Common myeloid progenitor, CD34-positive (primary cell): ENCODE results near the gene VPS11.
"Not testable (repeated sequence)": the region's sequence is repeated elsewhere in the genome, so short reads cannot be mapped to it uniquely, and the experiment has no call there.

Source experiments
- CTCF ChIA-PET: fragments of 350-600 bp; sonication (Branson Sonifier 250); formaldehyde crosslinking; loops from one replicate; lab custom pipeline; 2021; ENCODE audit warnings: antibody characterized with exemption; lab: Charles Lee
- POLR2A ChIA-PET: fragments of 350-600 bp; sonication (Branson Sonifier 250); formaldehyde crosslinking; loops from one replicate; lab custom pipeline; 2021; ENCODE audit warnings: antibody characterized with exemption; lab: Charles Lee
- DNase-seq, 3 donors: peaks; one replicate each; pipeline versions ENCODE4 v3.0.0 to v3.0.0-alpha.2; 2013
- H3K27ac ChIP-seq, 2 experiments: 1 replicate in 1 of 2; 2 replicates in 1 of 2; pipeline ENCODE4 v1.7.0; 2013; ENCODE audit warnings: inconsistent platforms in 2 of 2, low read length in 2 of 2, mild to moderate bottlenecking in 2 of 2, low read depth in 1 of 2, moderate library complexity in 1 of 2; ENCODE audit not compliant: severe bottlenecking in 2 of 2, insufficient read depth in 1 of 2, poor library complexity in 1 of 2
- H3K27me3 ChIP-seq, 5 experiments: replicated peaks in 2 of 5; 1 replicate in 3 of 5; 2 replicates in 2 of 5; pipeline versions ENCODE4 v1.6.1 to v1.7.0; 2013; ENCODE audit warnings: low read length in 4 of 5, mild to moderate bottlenecking in 2 of 5, moderate library complexity in 2 of 5, inconsistent platforms in 1 of 5; ENCODE audit not compliant: insufficient read depth in 5 of 5, control insufficient read depth in 4 of 5
- H3K36me3 ChIP-seq, 4 experiments: 1 replicate in 2 of 4; 2 replicates in 2 of 4; pipeline versions ENCODE4 v1.6.1 to v1.7.0; 2013; ENCODE audit warnings: low read length in 3 of 4, control low read depth in 1 of 4, mild to moderate bottlenecking in 1 of 4; ENCODE audit not compliant: control insufficient read depth in 4 of 4, insufficient read depth in 4 of 4
- H3K4me1 ChIP-seq, 4 experiments: 1 replicate in 3 of 4; 2 replicates in 1 of 4; pipeline versions ENCODE4 v1.6.1 to v1.7.1; 2013; ENCODE audit warnings: low read length in 3 of 4, mild to moderate bottlenecking in 3 of 4, control low read depth in 1 of 4, inconsistent platforms in 1 of 4, moderate library complexity in 1 of 4; ENCODE audit not compliant: control insufficient read depth in 4 of 4, insufficient read depth in 4 of 4; ENCODE audit errors: control extremely low read depth in 1 of 4
- H3K4me3 ChIP-seq, 7 experiments: 1 replicate in 4 of 7; 2 replicates in 3 of 7; pipeline versions ENCODE4 v1.5.1 to v1.7.0; 2013; ENCODE audit warnings: mild to moderate bottlenecking in 7 of 7, low read length in 6 of 7, moderate library complexity in 6 of 7, inconsistent platforms in 2 of 7, low read depth in 2 of 7, control low read depth in 1 of 7; ENCODE audit not compliant: insufficient read depth in 4 of 7, control insufficient read depth in 1 of 7; ENCODE audit errors: extremely low read depth in 1 of 7
- H3K9me3 ChIP-seq, 5 experiments: 1 replicate in 4 of 5; 2 replicates in 1 of 5; pipeline versions ENCODE4 v1.6.1 to v1.7.1; 2013; ENCODE audit warnings: low read length in 4 of 5, mild to moderate bottlenecking in 2 of 5, inconsistent platforms in 1 of 5, low read depth in 1 of 5, moderate library complexity in 1 of 5; ENCODE audit not compliant: control insufficient read depth in 4 of 5, insufficient read depth in 2 of 5; ENCODE audit errors: control extremely low read depth in 1 of 5
- WGBS: methylation state at CpG from one replicate; pipeline ENCODE4 v1.1.5; 2013; ENCODE audit not compliant: insufficient coverage; 5-methylcytosine and 5-hydroxymethylcytosine counted together

The VPS11 gene

GRCh38 chr11:119054418-119054817 is 13.2 kb upstream of the VPS11 start:
- no peak overlapping the region for H3K27ac ChIP-seq
- DNase-seq = no peak
- no peak overlapping the region for H3K4me3 ChIP-seq
- 97% methylated on average over 10 of the region's 10 CpGs for WGBS
- ChIA-PET CTCF (interaction anchor here (0.7 to 5.1 kb wide), 6 partner anchors 10 to 45 kb away, joined by 3 to 36 read pairs (median 4); partner anchors contain the start of gene VPS11), POLR2A (interaction anchor here (0.7 to 2.2 kb wide), 4 partner anchors 9 to 34 kb away, joined by 3 to 15 read pairs (median 4); no protein-coding TSS in a partner anchor)
- H3K27me3 ChIP-seq = no peaks in the 10 kb centered on the region
- H3K4me1 ChIP-seq = peaks cover 4 to 22% (median 19%) of the 10 kb centered on the region in 4 experiments
- H3K9me3 ChIP-seq = no peaks in the 10 kb centered on the region
- peaks cover 10 to 59% (median 48%) of the 10 kb centered on the region in 4 experiments for H3K36me3 ChIP-seq

DNA sequence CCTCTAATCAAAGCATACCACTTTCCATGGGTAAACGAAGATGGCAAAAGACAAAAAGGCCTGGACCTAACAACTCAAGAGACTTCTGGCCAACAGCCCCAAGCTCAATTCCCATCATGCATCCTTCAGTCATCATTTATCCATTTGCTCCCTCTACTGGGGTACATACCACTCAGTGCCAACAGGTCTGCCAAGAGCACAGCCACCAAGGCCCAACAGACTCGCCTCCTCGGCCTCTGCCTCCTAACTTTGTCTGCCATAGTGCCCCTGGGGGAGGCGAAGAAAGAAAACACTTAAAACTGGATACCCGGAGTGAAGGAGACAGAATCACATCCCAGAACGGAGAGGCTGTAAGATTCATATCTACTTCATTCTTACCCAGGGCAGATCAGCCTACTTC is 11.7 kb upstream of the VPS11 start:
- peak overlapping the region; percentile 46 to 86 (median 79) for H3K4me3 ChIP-seq
- ChIA-PET CTCF (interaction anchor here (0.6 to 5.1 kb wide), 20 partner anchors 8 to 144 kb away, joined by 3 to 36 read pairs (median 4); partner anchors contain the start of gene VPS11), POLR2A (interaction anchor here (1.0 to 4.9 kb wide), 8 partner anchors 10 to 39 kb away, joined by 3 to 36 read pairs (median 8); partner anchors contain the start of genes RPS25, TRAPPC4 and VPS11)
- DNase-seq = peak; percentile 71 to 77 (median 72)
- H3K4me1 ChIP-seq = peaks cover 4 to 22% (median 19%) of the 10 kb centered on the region in 4 experiments
- no peaks in the 10 kb centered on the region for H3K27me3 ChIP-seq
- WGBS = 78% methylated on average over 1 of the region's 6 CpGs
- peak overlapping the region; percentile 89 to 95 for H3K27ac ChIP-seq
- peaks cover 10 to 48% (median 40%) of the 10 kb centered on the region in 4 experiments for H3K36me3 ChIP-seq
- no peaks in the 10 kb centered on the region for H3K9me3 ChIP-seq

DNA sequence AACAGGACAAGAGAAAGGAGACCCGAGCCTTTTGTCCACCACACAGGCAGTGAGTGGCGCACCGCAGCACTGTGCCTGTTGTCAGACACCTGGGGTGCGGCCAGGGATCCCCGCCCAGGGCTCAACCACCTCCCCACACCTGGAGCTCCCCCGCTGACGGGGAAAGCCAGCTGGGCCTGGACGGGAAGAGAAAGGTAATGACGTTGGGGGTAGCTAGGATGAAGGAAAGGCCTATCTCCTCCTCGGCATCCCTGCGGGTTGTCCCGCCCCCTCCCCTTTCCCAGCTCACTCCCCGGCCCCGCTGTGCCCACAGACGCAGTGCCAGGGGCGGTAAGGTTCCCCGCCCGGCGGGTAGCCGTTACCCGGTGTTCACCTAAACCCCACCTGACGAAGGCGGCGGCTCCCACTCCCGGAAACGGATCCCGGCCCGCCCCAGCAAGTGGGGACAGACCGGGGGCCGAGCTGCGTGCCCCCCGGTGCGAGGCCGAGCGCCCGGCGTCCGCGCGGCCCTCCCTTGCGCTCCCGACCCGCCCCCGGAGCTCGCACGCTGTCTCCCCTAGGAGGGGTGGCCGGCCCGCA is 11.1 kb upstream of the VPS11 start:
- ChIA-PET POLR2A (interaction anchor here (1.0 to 4.9 kb wide), 9 partner anchors 9 to 46 kb away, joined by 3 to 36 read pairs (median 9); partner anchors contain the start of genes DPAGT1, RPS25, TRAPPC4 and VPS11), CTCF (interaction anchor here (0.8 to 5.1 kb wide), 17 partner anchors 9 to 144 kb away, joined by 3 to 36 read pairs (median 4); partner anchors contain the start of genes SLC37A4 and VPS11)
- peak; percentile 9 to 54 (median 46) for DNase-seq
- WGBS = 0% methylated on average over 30 of the region's 48 CpGs
- Histone ChIP-seq H3K9me3 (no peaks in the 10 kb centered on the region), H3K36me3 (peaks cover 10 to 42% (median 35%) of the 10 kb centered on the region in 4 experiments), H3K4me1 (peaks cover 4 to 22% (median 19%) of the 10 kb centered on the region in 4 experiments), H3K4me3 (peak overlapping the region; percentile 46 to 86 (median 79)), H3K27ac (peak overlapping the region; percentile 89 to 95), H3K27me3 (no peaks in the 10 kb centered on the region)

- POLR2A ChIA-PET = interaction anchor here (1.0 to 4.9 kb wide), 7 partner anchors 10 to 45 kb away, joined by 3 to 36 read pairs (median 9); partner anchors contain the start of genes DPAGT1, RPS25, TRAPPC4 and VPS11
- Histone ChIP-seq H3K9me3 (no peaks in the 10 kb centered on the region), H3K4me3 (peak within 1 kb of the TSS; percentile 63 to 92 (median 79)), H3K36me3 (peaks cover 10 to 35% (median 29%) of the 10 kb centered on the region in 4 experiments), H3K27ac (peak within 1 kb of the TSS; percentile 89 to 95), H3K27me3 (no peaks in the 10 kb centered on the region), H3K4me1 (peaks cover 4 to 22% (median 19%) of the 10 kb centered on the region in 4 experiments)
- WGBS = under 1% methylated on average over 70 of the region's 79 CpGs
- peak; percentile 96 to 98 (median 98) for DNase-seq
- CTCF ChIA-PET = interaction anchor here (0.8 to 5.1 kb wide), 11 partner anchors 9 to 139 kb away, joined by 3 to 36 read pairs (median 5); partner anchors contain the start of genes SLC37A4 and VPS11
Measured at GRCh38 chr11:119057000-119057769, 10.4 kb upstream of the VPS11 start, which contains the start of gene HYOU1. Gene HYOU1 (minus strand): TSS chr11:119057205. CDS start chr11:119056160, 1,045 bp downstream.

DNA sequence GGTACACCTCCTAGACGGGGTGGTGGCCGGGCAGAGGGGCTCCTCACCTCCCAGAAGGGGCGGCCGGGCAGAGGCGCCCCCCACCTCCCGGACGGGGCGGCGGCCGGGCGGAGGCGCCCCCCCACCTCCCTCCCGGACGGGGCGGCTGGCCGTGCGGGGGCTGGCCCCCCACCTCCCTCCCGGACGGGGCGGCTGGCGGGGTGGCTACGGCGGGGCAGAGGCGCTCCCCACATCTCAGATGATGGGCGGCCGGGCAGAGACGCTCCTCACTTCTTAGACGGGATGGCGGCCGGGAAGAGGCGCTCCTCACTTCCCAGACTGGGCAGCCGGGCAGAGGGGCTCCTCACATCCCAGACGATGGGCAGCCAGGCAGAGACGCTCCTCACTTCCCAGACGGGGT is 8.5 kb upstream of the VPS11 start:
- H3K27ac ChIP-seq, H3K9me3 ChIP-seq, H3K4me3 ChIP-seq, DNase-seq, H3K27me3 ChIP-seq: not testable (repeated sequence)
- Histone ChIP-seq H3K4me1 (peaks cover 4 to 22% (median 19%) of the 10 kb centered on the region in 4 experiments), H3K36me3 (peaks cover 3 to 16% (median 12%) of the 10 kb centered on the region in 4 experiments)
- ChIA-PET POLR2A (interaction anchor here (4.9 kb wide), 1 partner anchor 8 kb away, joined by 36 read pairs; the partner anchor contains the start of gene VPS11), CTCF (interaction anchor here (1.3 kb wide), 1 partner anchor 38 kb away, joined by 3 read pairs; no protein-coding TSS in a partner anchor)
- 100% methylated on average over 5 of the region's 35 CpGs for whole genome bisulfite sequencing

DNA sequence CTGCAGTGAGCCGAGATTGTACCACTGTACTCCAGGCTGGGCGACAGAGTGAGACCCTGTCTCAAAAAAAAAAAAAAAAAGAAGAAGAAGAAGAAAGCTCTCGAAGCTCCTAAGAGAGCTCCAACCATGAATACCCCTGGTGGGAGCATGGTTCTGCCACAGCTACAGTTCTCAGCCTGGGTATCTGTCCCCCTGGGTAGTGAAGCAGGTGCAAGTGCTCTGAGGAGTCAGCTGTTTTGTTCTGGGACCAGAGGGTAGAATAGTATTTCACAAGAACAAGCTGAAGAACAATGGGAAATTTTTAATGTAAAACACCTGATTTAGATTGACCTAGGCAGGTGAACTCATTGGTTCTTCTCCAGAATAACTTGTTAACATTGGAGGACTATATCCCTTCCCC is 6.4 kb upstream of the VPS11 start:
- no peak overlapping the region for H3K4me3 ChIP-seq
- no peaks in the 10 kb centered on the region for H3K9me3 ChIP-seq
- no peak overlapping the region for H3K27ac ChIP-seq
- H3K36me3 ChIP-seq = peaks cover 0 to 3% (median 0%) of the 10 kb centered on the region in 4 experiments
- DNase-seq = no peak
- peaks cover 2 to 21% (median 14%) of the 10 kb centered on the region in 4 experiments for H3K4me1 ChIP-seq
- no peaks in the 10 kb centered on the region for H3K27me3 ChIP-seq
- ChIA-PET POLR2A (no interaction called here), CTCF (interaction anchor here (1.0 to 1.1 kb wide), 2 partner anchors 34 to 35 kb away, joined by 3 read pairs; a partner anchor contains a TSS)
- 100% methylated on average over 2 of the region's 3 CpGs for WGBS
